Measurements from ENCODE around the gene LRP8. TPM values are rescaled to one million over a fixed set of nuclear protein-coding genes. Genes with fewer than 3 reads are reported as not detected.

The LRP8 gene
- total RNA-seq, 1 donor from 2014 or later = 16.5 TPM

DNA sequence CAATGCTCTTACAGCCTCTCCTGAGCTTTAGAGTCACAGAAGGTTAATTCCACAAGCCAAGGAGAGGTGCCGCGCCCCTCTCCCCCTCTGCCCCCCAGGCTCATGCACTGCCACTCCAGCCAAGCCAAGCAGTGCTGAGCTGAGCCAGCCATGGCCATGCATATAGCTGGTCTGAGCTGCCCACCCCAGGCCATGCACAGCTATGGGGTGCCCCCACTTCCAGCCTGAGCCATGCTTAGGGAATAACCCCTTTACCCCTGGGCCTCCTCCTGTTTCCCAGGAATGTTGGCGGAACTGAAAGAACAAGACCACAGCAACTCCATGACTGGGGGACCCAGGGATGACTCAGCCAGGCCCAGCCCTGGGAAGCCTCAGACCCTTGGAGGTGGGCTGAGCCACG lies 55.5 kb downstream of the LRP8 start:
- Mint-ChIP-seq H3K4me1 (ENCODE audit: unreplicated experiment) (peaks cover 9% of the 10 kb centered on the region), H3K27me3 (no peaks in the 10 kb centered on the region), H3K4me3 (no peak overlapping the region), H3K36me3 (no peaks in the 10 kb centered on the region), H3K9me3 (no peaks in the 10 kb centered on the region), H3K27ac (no peak overlapping the region)
- TF ChIP-seq CTCF (conservative IDR thresholded peaks at IDR 0.05) = no peak
- no peak for DNase-seq (ENCODE audit: extremely low spot score, unreplicated experiment)

GRCh38 chr1:53271446-53272090 lies 56.3 kb downstream of the LRP8 start:
- Mint-ChIP-seq H3K27ac (no peak overlapping the region), H3K4me1 (ENCODE audit: unreplicated experiment) (peaks cover 9% of the 10 kb centered on the region), H3K9me3 (no peaks in the 10 kb centered on the region), H3K27me3 (no peaks in the 10 kb centered on the region), H3K4me3 (no peak overlapping the region), H3K36me3 (no peaks in the 10 kb centered on the region)
- no peak for TF ChIP-seq CTCF (conservative IDR thresholded peaks at IDR 0.05)
- DNase-seq (ENCODE audit: extremely low spot score, unreplicated experiment) = no peak

DNA sequence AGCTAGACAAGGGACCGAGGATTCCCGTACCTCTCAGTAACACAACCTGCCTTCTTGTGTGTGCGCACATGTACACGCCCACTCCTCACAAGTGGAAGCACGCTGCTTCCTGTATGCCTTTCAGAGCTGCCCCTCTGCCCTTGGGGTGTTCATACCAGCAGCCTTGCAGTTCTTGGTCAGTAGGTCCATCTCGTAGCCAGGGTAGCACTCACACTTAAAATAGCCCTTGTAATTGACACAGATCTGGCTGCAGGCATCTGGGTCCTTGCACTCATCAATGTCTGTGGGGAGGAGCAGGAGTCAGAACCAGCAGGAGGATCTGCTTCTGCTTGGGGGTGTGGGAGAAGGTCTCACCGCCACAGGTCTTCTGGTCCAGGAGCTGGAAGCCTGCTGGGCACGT lies 57.0 kb downstream of the LRP8 start:
- Mint-ChIP-seq H3K9me3 (no peaks in the 10 kb centered on the region), H3K27me3 (no peaks in the 10 kb centered on the region), H3K36me3 (no peaks in the 10 kb centered on the region), H3K4me1 (ENCODE audit: unreplicated experiment) (peaks cover 9% of the 10 kb centered on the region), H3K27ac (no peak overlapping the region), H3K4me3 (no peak overlapping the region)
- DNase-seq (ENCODE audit: extremely low spot score, unreplicated experiment) = no peak
- no peak for TF ChIP-seq CTCF (conservative IDR thresholded peaks at IDR 0.05)

DNA sequence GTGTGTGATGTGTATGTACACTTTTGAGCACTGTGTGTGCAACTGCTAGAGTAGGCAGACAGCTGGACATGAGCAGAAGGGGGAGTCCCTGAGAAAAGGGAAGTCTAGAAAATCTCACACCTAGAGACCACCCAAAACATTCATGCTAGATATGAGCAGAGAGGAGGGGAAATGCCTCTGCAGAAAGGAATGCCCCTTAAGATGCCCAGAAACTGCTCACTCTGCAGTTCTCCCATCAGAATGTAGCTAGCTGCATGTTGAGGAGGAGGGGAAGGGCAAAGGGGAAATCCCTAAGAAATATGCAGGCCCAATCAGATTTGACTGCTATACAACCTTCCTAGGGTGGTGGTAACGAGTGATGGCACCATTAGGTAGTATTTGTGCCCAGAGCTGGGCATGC lies 57.8 kb downstream of the LRP8 start:
- no peak for DNase-seq (ENCODE audit: extremely low spot score, unreplicated experiment)
- Mint-ChIP-seq H3K9me3 (no peaks in the 10 kb centered on the region), H3K36me3 (no peaks in the 10 kb centered on the region), H3K4me1 (ENCODE audit: unreplicated experiment) (peaks cover 9% of the 10 kb centered on the region), H3K27ac (no peak overlapping the region), H3K27me3 (no peaks in the 10 kb centered on the region), H3K4me3 (no peak overlapping the region)
- no peak for TF ChIP-seq CTCF (conservative IDR thresholded peaks at IDR 0.05)

- Mint-ChIP-seq H3K4me3 (no peak overlapping the region), H3K4me1 (ENCODE audit: unreplicated experiment) (peaks cover under 1% of the 10 kb centered on the region), H3K27me3 (no peaks in the 10 kb centered on the region), H3K9me3 (no peaks in the 10 kb centered on the region), H3K36me3 (no peaks in the 10 kb centered on the region), H3K27ac (no peak overlapping the region)
- no peak for DNase-seq (ENCODE audit: extremely low spot score, unreplicated experiment)
- TF ChIP-seq CTCF (conservative IDR thresholded peaks at IDR 0.05) = no peak
These were observed 60.1 kb downstream of the LRP8 start for GRCh38 chr1:53267761-53268160.

DNA sequence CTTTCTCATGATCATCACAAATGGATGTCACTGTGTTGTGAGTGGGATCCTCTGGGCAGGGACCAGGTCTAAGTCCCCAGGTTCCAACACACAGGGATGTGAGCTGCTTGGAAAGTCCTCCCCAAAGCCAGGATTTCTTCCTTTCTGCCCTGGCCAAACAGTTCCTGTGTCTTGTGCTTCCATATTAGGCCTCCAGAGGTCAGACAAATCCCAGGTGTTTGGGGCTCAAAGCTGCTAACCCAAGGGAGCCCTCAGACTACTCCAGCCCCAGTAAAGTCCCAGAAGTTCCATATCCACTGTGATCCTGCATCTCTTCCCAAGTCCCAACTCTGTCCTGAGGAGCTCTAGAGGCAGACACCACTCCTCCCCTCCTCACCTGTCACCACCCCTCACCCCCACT lies 61.8 kb downstream of the LRP8 start:
- no peaks in the 10 kb centered on the region for H3K27me3 Mint-ChIP-seq
- no peaks in the 10 kb centered on the region for H3K9me3 Mint-ChIP-seq
- no peak overlapping the region for H3K4me3 Mint-ChIP-seq
- no peaks in the 10 kb centered on the region for H3K4me1 Mint-ChIP-seq (ENCODE audit: unreplicated experiment)
- no peak for DNase-seq (ENCODE audit: extremely low spot score, unreplicated experiment)
- H3K27ac Mint-ChIP-seq = no peak overlapping the region
- H3K36me3 Mint-ChIP-seq = no peaks in the 10 kb centered on the region
- TF ChIP-seq CTCF (conservative IDR thresholded peaks at IDR 0.05) = peak; percentile 50
